GM13977 (cell line): ENCODE results near the gene TAPT1.

Experiments used
- DNase-seq: peaks from one replicate; pipeline ENCODE4 v3.0.0; 2012; ENCODE audit warnings: low spot score
- CTCF ChIP-seq: IDR thresholded peaks from 2 replicates; pipeline ENCODE4 v1.5.1; 2012; ENCODE audit warnings: mild to moderate bottlenecking, control low read depth; ENCODE audit not compliant: insufficient read depth; ENCODE audit errors: extremely low read depth, missing control alignments
- in situ Hi-C: fragments of 300-500 bp; cut with MboI; formaldehyde crosslinking; loops from one replicate; pipeline ENCODE4 v1.12.0; 2022; ENCODE audit warnings: low sequenced_read_pairs, low pct_unique_long_range_greater_than_20kb, mixed read lengths, inconsistent platforms; ENCODE audit not compliant: unreplicated experiment

Gene TAPT1

GRCh38 chr4:16122784-16123183, 103.5 kb downstream of the TAPT1 start:
- no peak for DNase-seq
- in situ Hi-C loops: no loop called here
- TF ChIP-seq CTCF: no peak

- in situ Hi-C loops: no loop called here
- DNase-seq: no peak
- TF ChIP-seq CTCF: no peak
Measured at GRCh38 chr4:16122308-16122711, 104.0 kb downstream of the TAPT1 start.

- no peak for DNase-seq
- TF ChIP-seq CTCF: no peak
Measured at GRCh38 chr4:16120720-16121119, 105.6 kb downstream of the TAPT1 start.

GRCh38 chr4:16119981-16120380, 106.3 kb downstream of the TAPT1 start:
- in situ Hi-C loops: no loop called here
- no peak for DNase-seq
- no peak for TF ChIP-seq CTCF

More at GRCh38 chr4:16120720-16121119, 105.6 kb downstream of the TAPT1 start:
- in situ Hi-C loops: no loop called here

GRCh38 chr4:16118090-16118489, 108.2 kb downstream of the TAPT1 start:
- DNase-seq: no peak
- no peak for TF ChIP-seq CTCF
- in situ Hi-C loops: no loop called here

- no peak for DNase-seq
- no peak for TF ChIP-seq CTCF
- in situ Hi-C loops: no loop called here
Measured at GRCh38 chr4:16117164-16117563, 109.1 kb downstream of the TAPT1 start.

GRCh38 chr4:16116493-16116990, 109.7 kb downstream of the TAPT1 start:
- in situ Hi-C loops: no loop called here
- no peak for TF ChIP-seq CTCF
- DNase-seq: no peak
